ENCODE results near the gene OGA. TPM values are rescaled to one million over a fixed set of nuclear protein-coding genes. Genes with fewer than 3 reads are reported as not detected.

OGA gene
- total and polyA plus RNA-seq, 2 of the 8 experiments (the other 6 are each of a cell fraction or from before 2014, with no cell fraction given), result 31.2 to 107 TPM

GRCh38 chr10:101768791-101769170 is 49.5 kb downstream of the OGA start (continued):
- TF ChIP-seq CHD7 (IDR thresholded peaks at IDR 0.05; ENCODE audit: insufficient replicate concordance, low read length) (no peak), POU5F1 (IDR thresholded peaks at IDR 0.05; ENCODE audit: low read depth, low read length) (no peak), NANOG (IDR thresholded peaks at IDR 0.05; ENCODE audit: insufficient read depth, low read depth, low read length, poor library complexity, severe bottlenecking) (no peak), YY1 (IDR thresholded peaks at IDR 0.05; ENCODE audit: low read depth, low read length) (no peak), BCL11A (IDR thresholded peaks at IDR 0.05; ENCODE audit: low read depth in 2 of 2, low read length in 2 of 2) (no peak), CHD2 (IDR thresholded peaks at IDR 0.05; ENCODE audit: low read length) (no peak), HDAC2 (IDR thresholded peaks at IDR 0.05; ENCODE audit: borderline replicate concordance in 1 of 2, low read depth in 2 of 2, low read length in 2 of 2) (no peak)

All from H1 (cell line).